ENCODE results near the gene EIF2AK2.
"Not testable (repeated sequence)": the region's sequence is repeated elsewhere in the genome, so short reads cannot be mapped to it uniquely, and the experiment has no call there.

EIF2AK2 gene

GRCh38 chr2:37195862-37196319 is 39.1 kb upstream of the EIF2AK2 start:
- H2BK120ac ChIP-seq (ENCODE audit: low read depth, low read length); H3K4me1 ChIP-seq (ENCODE audit: control insufficient read depth, insufficient read depth, low read depth, low read length); H4K91ac ChIP-seq (ENCODE audit: low read length); H3K79me1 ChIP-seq (replicated peaks; ENCODE audit: low read length, poor library complexity, severe bottlenecking); H3K23ac ChIP-seq (ENCODE audit: low read length in 2 of 2); H3K27me3 ChIP-seq (ENCODE audit: control insufficient read depth in 1 of 2, insufficient read depth in 1 of 2, low read length in 2 of 2); H3K14ac ChIP-seq (ENCODE audit: low read length in 2 of 2); H2BK12ac ChIP-seq (ENCODE audit: low read length in 2 of 2); DNase-seq; H3K4ac ChIP-seq (ENCODE audit: low read depth in 1 of 2, low read length in 2 of 2); H2AK5ac ChIP-seq (ENCODE audit: low read length, severe bottlenecking); H3K27ac ChIP-seq (ENCODE audit: low read length, poor library complexity, severe bottlenecking); H2BK5ac ChIP-seq (ENCODE audit: low read depth, low read length, poor library complexity, severe bottlenecking); H3K9me3 ChIP-seq (ENCODE audit: control insufficient read depth, low read length); H3K18ac ChIP-seq (ENCODE audit: low read depth in 1 of 2, low read length in 2 of 2): not testable (repeated sequence)
- Histone ChIP-seq H3K4me3 (ENCODE audit: insufficient read depth in 1 of 2, low read depth in 1 of 2, low read length in 2 of 2) (peak overlapping the region in 1 of 2 experiments; percentile 82), H3K9ac (ENCODE audit: low read length) (peak overlapping the region; percentile 92), H2BK15ac (ENCODE audit: low read depth, poor library complexity, severe bottlenecking) (peak overlapping the region; percentile 57), H3K36me3 (ENCODE audit: control insufficient read depth in 1 of 2, insufficient read depth in 2 of 2, low read depth in 1 of 2, low read length in 2 of 2) (peaks cover 4 to 11% of the 10 kb centered on the region in 2 experiments), H3K4me2 (ENCODE audit: low read length, poor library complexity, severe bottlenecking) (peak overlapping the region; percentile 64), H2AFZ (ENCODE audit: low read depth, low read length) (peak overlapping the region; percentile 83), H4K8ac (ENCODE audit: low read length) (peak overlapping the region; percentile 47)
- 89% methylated on average over 20 of the region's 20 CpGs for WGBS

GRCh38 chr2:37192551-37192950 is 35.8 kb upstream of the EIF2AK2 start:
- Histone ChIP-seq H3K4me3 (ENCODE audit: insufficient read depth in 1 of 2, low read depth in 1 of 2, low read length in 2 of 2) (no peak overlapping the region), H3K4ac (ENCODE audit: low read depth in 1 of 2, low read length in 2 of 2) (no peak overlapping the region), H3K4me1 (ENCODE audit: control insufficient read depth, insufficient read depth, low read depth, low read length) (peaks cover 9% of the 10 kb centered on the region), H3K36me3 (ENCODE audit: control insufficient read depth in 1 of 2, insufficient read depth in 2 of 2, low read depth in 1 of 2, low read length in 2 of 2) (no peaks in the 10 kb centered on the region), H3K9me3 (ENCODE audit: control insufficient read depth, low read length) (no peaks in the 10 kb centered on the region), H4K8ac (ENCODE audit: low read length) (no peak overlapping the region), H4K91ac (ENCODE audit: low read length) (no peak overlapping the region), H3K27me3 (ENCODE audit: control insufficient read depth in 1 of 2, insufficient read depth in 1 of 2, low read length in 2 of 2) (no peaks in the 10 kb centered on the region), H3K79me1 (replicated peaks; ENCODE audit: low read length, poor library complexity, severe bottlenecking) (no peaks in the 10 kb centered on the region), H3K9ac (ENCODE audit: low read length) (no peak overlapping the region), H2AFZ (ENCODE audit: low read depth, low read length) (no peak overlapping the region), H3K23ac (ENCODE audit: low read length in 2 of 2) (no peak overlapping the region), H3K27ac (ENCODE audit: low read length, poor library complexity, severe bottlenecking) (no peak overlapping the region), H2BK5ac (ENCODE audit: low read depth, low read length, poor library complexity, severe bottlenecking) (no peak overlapping the region), H3K18ac (ENCODE audit: low read depth in 1 of 2, low read length in 2 of 2) (no peak overlapping the region), H2BK120ac (ENCODE audit: low read depth, low read length) (no peak overlapping the region), H2BK12ac (ENCODE audit: low read length in 2 of 2) (no peak overlapping the region), H3K4me2 (ENCODE audit: low read length, poor library complexity, severe bottlenecking) (no peak overlapping the region), H3K14ac (ENCODE audit: low read length in 2 of 2) (no peak overlapping the region), H2AK5ac (ENCODE audit: low read length, severe bottlenecking) (no peak overlapping the region), H2BK15ac (ENCODE audit: low read depth, poor library complexity, severe bottlenecking) (no peak overlapping the region)
- no peak for DNase-seq
- no CpG with 5 or more reads among the region's 1 CpG for WGBS

- Histone ChIP-seq H3K79me1 (replicated peaks; ENCODE audit: low read length, poor library complexity, severe bottlenecking) (no peaks in the 10 kb centered on the region), H2BK5ac (ENCODE audit: low read depth, low read length, poor library complexity, severe bottlenecking) (no peak overlapping the region), H3K27ac (ENCODE audit: low read length, poor library complexity, severe bottlenecking) (no peak overlapping the region), H3K18ac (ENCODE audit: low read depth in 1 of 2, low read length in 2 of 2) (no peak overlapping the region), H2AFZ (ENCODE audit: low read depth, low read length) (no peak overlapping the region), H3K4me3 (ENCODE audit: insufficient read depth in 1 of 2, low read depth in 1 of 2, low read length in 2 of 2) (no peak overlapping the region), H3K14ac (ENCODE audit: low read length in 2 of 2) (no peak overlapping the region), H3K4me1 (ENCODE audit: control insufficient read depth, insufficient read depth, low read depth, low read length) (peaks cover 9% of the 10 kb centered on the region), H3K4me2 (ENCODE audit: low read length, poor library complexity, severe bottlenecking) (no peak overlapping the region), H4K8ac (ENCODE audit: low read length) (no peak overlapping the region), H3K27me3 (ENCODE audit: control insufficient read depth in 1 of 2, insufficient read depth in 1 of 2, low read length in 2 of 2) (no peaks in the 10 kb centered on the region), H2BK15ac (ENCODE audit: low read depth, poor library complexity, severe bottlenecking) (no peak overlapping the region), H4K91ac (ENCODE audit: low read length) (no peak overlapping the region), H3K23ac (ENCODE audit: low read length in 2 of 2) (no peak overlapping the region), H2AK5ac (ENCODE audit: low read length, severe bottlenecking) (no peak overlapping the region), H2BK12ac (ENCODE audit: low read length in 2 of 2) (no peak overlapping the region), H2BK120ac (ENCODE audit: low read depth, low read length) (no peak overlapping the region), H3K9ac (ENCODE audit: low read length) (no peak overlapping the region), H3K4ac (ENCODE audit: low read depth in 1 of 2, low read length in 2 of 2) (no peak overlapping the region), H3K36me3 (ENCODE audit: control insufficient read depth in 1 of 2, insufficient read depth in 2 of 2, low read depth in 1 of 2, low read length in 2 of 2) (no peaks in the 10 kb centered on the region), H3K9me3 (ENCODE audit: control insufficient read depth, low read length) (no peaks in the 10 kb centered on the region)
- 81% methylated on average over 6 of the region's 6 CpGs for WGBS
- DNase-seq, result no peak
Observed at GRCh38 chr2:37191747-37192146, 35.0 kb upstream of the EIF2AK2 start.

- no peak overlapping the region for H3K4ac ChIP-seq (ENCODE audit: low read depth in 1 of 2, low read length in 2 of 2)
- no peak overlapping the region for H3K27ac ChIP-seq (ENCODE audit: low read length, poor library complexity, severe bottlenecking)
- no peak overlapping the region for H2BK5ac ChIP-seq (ENCODE audit: low read depth, low read length, poor library complexity, severe bottlenecking)
- H3K4me1 ChIP-seq (ENCODE audit: control insufficient read depth, insufficient read depth, low read depth, low read length), result peaks cover 9% of the 10 kb centered on the region
- no peak overlapping the region for H4K91ac ChIP-seq (ENCODE audit: low read length)
- no peaks in the 10 kb centered on the region for H3K79me1 ChIP-seq (replicated peaks; ENCODE audit: low read length, poor library complexity, severe bottlenecking)
- H3K9ac ChIP-seq (ENCODE audit: low read length), result no peak overlapping the region
- H2BK12ac ChIP-seq (ENCODE audit: low read length in 2 of 2), result no peak overlapping the region
- no peak overlapping the region for H3K4me2 ChIP-seq (ENCODE audit: low read length, poor library complexity, severe bottlenecking)
- H2BK120ac ChIP-seq (ENCODE audit: low read depth, low read length), result no peak overlapping the region
- H3K23ac ChIP-seq (ENCODE audit: low read length in 2 of 2), result no peak overlapping the region
- no peak overlapping the region for H2AK5ac ChIP-seq (ENCODE audit: low read length, severe bottlenecking)
- no peak overlapping the region for H2AFZ ChIP-seq (ENCODE audit: low read depth, low read length)
- H3K18ac ChIP-seq (ENCODE audit: low read depth in 1 of 2, low read length in 2 of 2), result no peak overlapping the region
- no peak overlapping the region for H2BK15ac ChIP-seq (ENCODE audit: low read depth, poor library complexity, severe bottlenecking)
- no peak overlapping the region for H3K4me3 ChIP-seq (ENCODE audit: insufficient read depth in 1 of 2, low read depth in 1 of 2, low read length in 2 of 2)
- H4K8ac ChIP-seq (ENCODE audit: low read length), result no peak overlapping the region
- H3K9me3 ChIP-seq (ENCODE audit: control insufficient read depth, low read length), result no peaks in the 10 kb centered on the region
- no peak overlapping the region for H3K14ac ChIP-seq (ENCODE audit: low read length in 2 of 2)
- WGBS, result 80% methylated on average over 4 of the region's 4 CpGs
- no peak for DNase-seq
- no peaks in the 10 kb centered on the region for H3K36me3 ChIP-seq (ENCODE audit: control insufficient read depth in 1 of 2, insufficient read depth in 2 of 2, low read depth in 1 of 2, low read length in 2 of 2)
- no peaks in the 10 kb centered on the region for H3K27me3 ChIP-seq (ENCODE audit: control insufficient read depth in 1 of 2, insufficient read depth in 1 of 2, low read length in 2 of 2)
Observed at GRCh38 chr2:37191253-37191652, 34.5 kb upstream of the EIF2AK2 start.

Data from mesenchymal stem cell (in vitro differentiated cells and primary cell).